ENCODE results near the gene CLCN3.

The CLCN3 gene

DNA sequence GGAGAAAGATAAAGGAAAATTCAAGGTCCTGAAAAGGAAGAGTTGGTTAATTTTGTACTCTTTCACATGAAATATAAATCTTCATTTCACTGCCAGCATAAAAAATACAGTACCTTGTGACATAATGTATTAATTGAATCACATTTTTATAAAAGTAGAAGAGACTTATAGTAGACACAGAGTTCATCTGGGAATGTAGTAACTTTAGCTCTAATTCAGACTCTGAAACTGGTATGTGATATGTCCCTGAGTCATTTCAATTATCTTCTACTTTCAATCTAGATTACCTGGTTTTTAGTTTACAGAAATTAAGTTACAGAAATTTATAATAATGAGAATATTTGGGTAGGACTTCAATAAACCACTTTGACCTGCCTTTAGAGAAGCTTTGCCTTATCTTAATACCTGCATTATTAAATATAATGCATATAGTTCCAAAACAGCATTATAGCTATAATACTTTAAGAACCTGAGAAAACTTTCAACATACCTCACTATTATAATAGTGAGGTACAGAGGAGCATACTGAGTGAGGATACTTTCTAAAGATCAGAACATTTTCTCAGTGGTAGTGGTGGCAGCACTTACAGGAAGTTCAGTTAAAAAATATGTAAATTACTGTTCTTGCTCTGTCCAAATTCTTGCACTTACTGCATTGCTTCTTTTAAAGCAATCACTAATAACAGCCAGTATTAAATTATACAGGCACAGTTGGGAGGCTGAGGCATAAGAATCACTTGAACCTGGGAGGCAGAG lies 19.2 kb upstream of the CLCN3 start:
- Histone ChIP-seq H3K4me2 (ENCODE audit: low read length) (no peak overlapping the region), H3F3A (ENCODE audit: insufficient read depth, low read length) (no peaks in the 10 kb centered on the region; the same call in 1 of the 2 replicates), H3K9ac (ENCODE audit: low read length) (no peak overlapping the region), H3K4me3 (ENCODE audit: low read depth, low read length, poor library complexity, severe bottlenecking) (no peak overlapping the region), H3K36me3 (ENCODE audit: insufficient read depth, low read length) (peaks cover 27% of the 10 kb centered on the region; the same call in 1 of the 2 replicates), H3K27me3 (ENCODE audit: insufficient read depth, low read length) (no peaks in the 10 kb centered on the region), H3K4me1 (ENCODE audit: insufficient read depth, low read length, severe bottlenecking) (peaks cover 14% of the 10 kb centered on the region), H3K79me2 (ENCODE audit: insufficient read depth, low read length) (no peaks in the 10 kb centered on the region; the same call in 1 of the 2 replicates), H3K9me3 (ENCODE audit: low read length) (no peaks in the 10 kb centered on the region), H3K27ac (ENCODE audit: low read depth, low read length, poor library complexity, severe bottlenecking) (peak overlapping the region; percentile 19), H2AFZ (ENCODE audit: low read length) (no peak overlapping the region), H3K9me2 (ENCODE audit: low read depth, low read length) (no peaks in the 10 kb centered on the region), H4K20me1 (ENCODE audit: insufficient read depth, low read length) (no peaks in the 10 kb centered on the region)
- no peak for TF ChIP-seq EZH2 (IDR thresholded peaks at IDR 0.05; ENCODE audit: borderline replicate concordance, low read length)
- TF ChIP-seq, protein P1, sequence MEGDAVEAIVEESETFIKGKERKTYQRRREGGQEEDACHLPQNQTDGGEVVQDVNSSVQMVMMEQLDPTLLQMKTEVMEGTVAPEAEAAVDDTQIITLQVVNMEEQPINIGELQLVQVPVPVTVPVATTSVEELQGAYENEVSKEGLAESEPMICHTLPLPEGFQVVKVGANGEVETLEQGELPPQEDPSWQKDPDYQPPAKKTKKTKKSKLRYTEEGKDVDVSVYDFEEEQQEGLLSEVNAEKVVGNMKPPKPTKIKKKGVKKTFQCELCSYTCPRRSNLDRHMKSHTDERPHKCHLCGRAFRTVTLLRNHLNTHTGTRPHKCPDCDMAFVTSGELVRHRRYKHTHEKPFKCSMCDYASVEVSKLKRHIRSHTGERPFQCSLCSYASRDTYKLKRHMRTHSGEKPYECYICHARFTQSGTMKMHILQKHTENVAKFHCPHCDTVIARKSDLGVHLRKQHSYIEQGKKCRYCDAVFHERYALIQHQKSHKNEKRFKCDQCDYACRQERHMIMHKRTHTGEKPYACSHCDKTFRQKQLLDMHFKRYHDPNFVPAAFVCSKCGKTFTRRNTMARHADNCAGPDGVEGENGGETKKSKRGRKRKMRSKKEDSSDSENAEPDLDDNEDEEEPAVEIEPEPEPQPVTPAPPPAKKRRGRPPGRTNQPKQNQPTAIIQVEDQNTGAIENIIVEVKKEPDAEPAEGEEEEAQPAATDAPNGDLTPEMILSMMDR (IDR thresholded peaks at IDR 0.05; ENCODE audit: low read length), result no peak

DNA sequence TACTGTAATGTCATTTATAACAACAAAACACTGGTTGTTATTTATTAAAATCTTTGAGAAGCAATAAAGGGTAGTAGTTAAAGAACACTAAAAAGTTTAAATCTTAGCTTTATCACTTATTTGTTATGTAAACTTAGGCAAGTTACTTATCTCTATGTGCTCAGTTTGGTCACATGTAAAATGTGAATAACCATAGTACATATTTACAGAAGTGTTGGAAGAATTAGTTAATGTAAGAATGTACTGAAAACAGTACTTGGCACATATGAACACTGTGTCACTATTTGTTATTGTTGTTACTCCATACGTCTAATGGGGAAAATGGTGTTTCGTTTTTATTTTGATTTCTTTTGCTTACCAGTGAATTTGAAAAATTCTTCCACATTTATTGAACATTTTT lies 17.1 kb upstream of the CLCN3 start:
- no peak overlapping the region for H3K27ac ChIP-seq (ENCODE audit: low read depth, low read length, poor library complexity, severe bottlenecking)
- H3K9me2 ChIP-seq (ENCODE audit: low read depth, low read length), result no peaks in the 10 kb centered on the region
- H3K4me3 ChIP-seq (ENCODE audit: low read depth, low read length, poor library complexity, severe bottlenecking), result no peak overlapping the region
- peaks cover 14% of the 10 kb centered on the region for H3K4me1 ChIP-seq (ENCODE audit: insufficient read depth, low read length, severe bottlenecking)
- no peak overlapping the region for H3K4me2 ChIP-seq (ENCODE audit: low read length)
- no peaks in the 10 kb centered on the region for H3K9me3 ChIP-seq (ENCODE audit: low read length)
- H4K20me1 ChIP-seq (ENCODE audit: insufficient read depth, low read length), result no peaks in the 10 kb centered on the region
- H3K36me3 ChIP-seq (ENCODE audit: insufficient read depth, low read length), result peaks cover 30% of the 10 kb centered on the region
- no peaks in the 10 kb centered on the region; the same call in 1 of the 2 replicates for H3K79me2 ChIP-seq (ENCODE audit: insufficient read depth, low read length)
- H2AFZ ChIP-seq (ENCODE audit: low read length), result no peak overlapping the region
- no peaks in the 10 kb centered on the region; the same call in 1 of the 2 replicates for H3F3A ChIP-seq (ENCODE audit: insufficient read depth, low read length)
- H3K27me3 ChIP-seq (ENCODE audit: insufficient read depth, low read length), result no peaks in the 10 kb centered on the region
- TF ChIP-seq EZH2 (IDR thresholded peaks at IDR 0.05; ENCODE audit: borderline replicate concordance, low read length), result no peak
- TF ChIP-seq, protein P1 (IDR thresholded peaks at IDR 0.05; ENCODE audit: low read length), result no peak
- no peak overlapping the region for H3K9ac ChIP-seq (ENCODE audit: low read length)

DNA sequence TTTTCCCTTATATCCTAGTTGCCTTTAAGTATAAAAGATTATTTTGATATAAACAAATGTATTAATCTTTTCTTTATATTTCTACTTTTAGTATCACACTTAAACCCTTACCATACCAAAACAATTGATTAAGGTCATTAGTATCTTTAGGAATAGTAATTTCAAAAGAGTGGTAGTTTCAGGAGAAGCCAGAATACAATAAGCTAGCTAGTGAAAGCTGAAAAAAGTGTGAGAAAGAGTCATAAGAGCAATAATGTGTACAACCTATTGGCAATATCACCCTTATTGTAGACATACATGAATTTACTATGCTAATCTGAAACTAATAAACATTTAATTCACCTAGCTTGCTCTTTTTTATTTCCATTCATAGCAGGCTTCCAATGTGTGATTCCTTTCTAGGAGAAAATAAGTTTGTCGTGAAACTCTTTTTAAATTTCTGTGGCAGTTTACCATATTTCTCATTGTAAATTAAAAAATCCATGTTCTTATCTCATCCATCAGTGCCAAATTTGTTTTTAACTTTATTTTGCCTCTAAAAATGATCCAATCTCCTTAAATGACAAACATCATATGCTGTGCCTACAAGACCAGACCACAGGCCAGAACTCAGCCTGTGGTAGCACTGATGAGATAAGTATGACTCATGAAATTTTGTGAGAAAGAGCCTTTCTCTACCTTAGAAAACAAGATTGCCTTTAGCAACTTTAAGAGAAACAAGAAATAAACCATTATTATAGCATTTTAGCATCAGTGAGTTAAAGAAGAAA lies 16.1 kb upstream of the CLCN3 start:
- Histone ChIP-seq H3K4me2 (ENCODE audit: low read length) (no peak overlapping the region), H3F3A (ENCODE audit: insufficient read depth, low read length) (no peaks in the 10 kb centered on the region; the same call in 1 of the 2 replicates), H3K9ac (ENCODE audit: low read length) (no peak overlapping the region), H3K27me3 (ENCODE audit: insufficient read depth, low read length) (no peaks in the 10 kb centered on the region), H3K27ac (ENCODE audit: low read depth, low read length, poor library complexity, severe bottlenecking) (no peak overlapping the region), H2AFZ (ENCODE audit: low read length) (no peak overlapping the region), H3K4me3 (ENCODE audit: low read depth, low read length, poor library complexity, severe bottlenecking) (no peak overlapping the region), H3K79me2 (ENCODE audit: insufficient read depth, low read length) (peaks cover 2% of the 10 kb centered on the region; the same call in 1 of the 2 replicates), H3K9me2 (ENCODE audit: low read depth, low read length) (no peaks in the 10 kb centered on the region), H3K36me3 (ENCODE audit: insufficient read depth, low read length) (peaks cover 33% of the 10 kb centered on the region), H3K4me1 (ENCODE audit: insufficient read depth, low read length, severe bottlenecking) (peaks cover 14% of the 10 kb centered on the region), H4K20me1 (ENCODE audit: insufficient read depth, low read length) (no peaks in the 10 kb centered on the region), H3K9me3 (ENCODE audit: low read length) (no peaks in the 10 kb centered on the region)
- TF ChIP-seq, protein P1 (IDR thresholded peaks at IDR 0.05; ENCODE audit: low read length), result no peak
- TF ChIP-seq EZH2 (IDR thresholded peaks at IDR 0.05; ENCODE audit: borderline replicate concordance, low read length), result no peak
